Measurements from ENCODE around the gene HABP2. TPM values are rescaled to one million over a fixed set of nuclear protein-coding genes. Genes with fewer than 3 reads are reported as not detected.

The HABP2 gene
- total RNA-seq, 1 donor from 2014 or later = not detected

DNA sequence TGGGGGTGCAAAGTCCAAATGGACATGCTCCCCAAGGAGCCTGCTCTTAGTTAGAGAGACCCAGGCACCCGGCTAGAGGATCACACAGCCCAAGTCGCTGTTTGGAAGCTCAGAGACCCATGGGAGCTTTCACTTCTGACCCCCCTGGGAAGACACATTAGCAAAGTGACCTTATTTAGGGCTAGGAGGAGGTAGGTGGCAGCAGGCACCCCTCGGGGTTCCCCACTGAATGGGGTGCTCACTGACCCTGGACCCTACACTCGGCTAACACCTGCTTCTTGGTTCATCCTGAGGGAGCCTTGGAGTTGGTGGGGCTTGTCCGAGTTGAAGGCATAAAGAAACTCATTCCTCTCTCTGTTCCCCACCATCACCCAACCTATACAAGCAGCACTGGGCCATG, 27.1 kb upstream of the HABP2 start:
- Histone ChIP-seq H3K36me3 (ENCODE audit: control insufficient read depth, insufficient read depth, low read length) (no peaks in the 10 kb centered on the region), H3K4me3 (ENCODE audit: low read depth, low read length) (no peak overlapping the region), H3K27me3 (ENCODE audit: control insufficient read depth, insufficient read depth, low read length) (no peaks in the 10 kb centered on the region)
- DNase-seq (ENCODE audit: low read depth) (no peak), FAIRE-seq (no peak)
- TF ChIP-seq, protein P1, sequence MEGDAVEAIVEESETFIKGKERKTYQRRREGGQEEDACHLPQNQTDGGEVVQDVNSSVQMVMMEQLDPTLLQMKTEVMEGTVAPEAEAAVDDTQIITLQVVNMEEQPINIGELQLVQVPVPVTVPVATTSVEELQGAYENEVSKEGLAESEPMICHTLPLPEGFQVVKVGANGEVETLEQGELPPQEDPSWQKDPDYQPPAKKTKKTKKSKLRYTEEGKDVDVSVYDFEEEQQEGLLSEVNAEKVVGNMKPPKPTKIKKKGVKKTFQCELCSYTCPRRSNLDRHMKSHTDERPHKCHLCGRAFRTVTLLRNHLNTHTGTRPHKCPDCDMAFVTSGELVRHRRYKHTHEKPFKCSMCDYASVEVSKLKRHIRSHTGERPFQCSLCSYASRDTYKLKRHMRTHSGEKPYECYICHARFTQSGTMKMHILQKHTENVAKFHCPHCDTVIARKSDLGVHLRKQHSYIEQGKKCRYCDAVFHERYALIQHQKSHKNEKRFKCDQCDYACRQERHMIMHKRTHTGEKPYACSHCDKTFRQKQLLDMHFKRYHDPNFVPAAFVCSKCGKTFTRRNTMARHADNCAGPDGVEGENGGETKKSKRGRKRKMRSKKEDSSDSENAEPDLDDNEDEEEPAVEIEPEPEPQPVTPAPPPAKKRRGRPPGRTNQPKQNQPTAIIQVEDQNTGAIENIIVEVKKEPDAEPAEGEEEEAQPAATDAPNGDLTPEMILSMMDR (IDR thresholded peaks at IDR 0.05; ENCODE audit: insufficient read depth, low read length, severe bottlenecking) = no peak

DNA sequence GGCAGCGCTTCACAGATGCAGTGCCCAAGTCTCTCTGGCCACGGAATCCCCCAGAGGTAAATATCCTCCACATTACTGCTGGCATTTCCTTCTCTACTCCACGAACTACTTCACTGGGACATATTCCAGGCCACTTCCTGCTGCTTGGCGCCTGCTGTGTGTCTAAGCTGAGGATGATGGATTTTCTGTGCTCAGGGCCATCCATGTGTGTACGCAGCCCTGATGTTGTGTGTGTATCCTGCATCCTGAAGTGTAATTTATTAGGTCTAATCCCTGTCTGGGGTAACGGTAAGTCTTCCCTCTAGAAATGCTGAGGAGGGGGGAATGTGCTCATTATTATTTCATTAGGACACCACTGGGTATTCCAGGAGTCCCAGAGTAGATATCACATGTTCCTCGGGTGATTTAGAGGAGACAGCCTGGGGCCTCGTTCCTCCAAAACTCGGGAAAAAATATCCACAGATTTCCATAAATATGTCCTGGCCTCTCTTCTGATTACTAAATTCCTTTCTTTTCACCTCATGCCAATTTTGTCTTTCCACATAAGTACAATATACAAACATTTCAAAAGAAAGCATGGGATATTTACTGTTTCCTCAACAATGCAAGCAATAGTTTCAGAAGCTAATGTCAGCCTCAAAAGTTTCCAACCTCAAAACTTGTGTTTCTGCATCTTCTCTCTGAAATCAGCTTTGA, 25.5 kb upstream of the HABP2 start:
- TF ChIP-seq, protein P1 (IDR thresholded peaks at IDR 0.05; ENCODE audit: insufficient read depth, low read length, severe bottlenecking) = no peak
- no peak for DNase-seq (ENCODE audit: low read depth)
- FAIRE-seq = no peak
- no peaks in the 10 kb centered on the region for H3K27me3 ChIP-seq (ENCODE audit: control insufficient read depth, insufficient read depth, low read length)
- H3K36me3 ChIP-seq (ENCODE audit: control insufficient read depth, insufficient read depth, low read length) = no peaks in the 10 kb centered on the region
- H3K4me3 ChIP-seq (ENCODE audit: low read depth, low read length) = no peak overlapping the region

DNA sequence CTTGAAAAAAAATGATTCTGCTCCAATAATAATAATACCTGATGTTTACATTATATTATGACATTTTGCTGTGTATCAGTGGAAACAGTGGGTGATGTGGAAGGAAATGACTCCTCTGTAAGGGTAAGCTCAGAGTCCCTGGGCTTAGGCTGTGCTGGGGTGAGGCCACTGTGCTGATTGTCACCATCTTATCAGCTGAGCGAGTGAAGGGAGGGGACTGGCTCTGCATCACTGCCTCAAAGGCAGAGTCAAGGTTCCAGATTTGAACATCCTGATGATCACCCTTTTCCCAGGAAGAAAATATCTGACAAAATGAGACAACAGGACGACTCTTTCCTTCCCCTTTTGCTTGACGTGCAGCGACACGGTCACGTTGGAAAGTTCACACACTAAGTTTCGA, 24.0 kb upstream of the HABP2 start:
- no peaks in the 10 kb centered on the region for H3K27me3 ChIP-seq (ENCODE audit: control insufficient read depth, insufficient read depth, low read length)
- no peak for FAIRE-seq
- no peak for DNase-seq (ENCODE audit: low read depth)

DNA sequence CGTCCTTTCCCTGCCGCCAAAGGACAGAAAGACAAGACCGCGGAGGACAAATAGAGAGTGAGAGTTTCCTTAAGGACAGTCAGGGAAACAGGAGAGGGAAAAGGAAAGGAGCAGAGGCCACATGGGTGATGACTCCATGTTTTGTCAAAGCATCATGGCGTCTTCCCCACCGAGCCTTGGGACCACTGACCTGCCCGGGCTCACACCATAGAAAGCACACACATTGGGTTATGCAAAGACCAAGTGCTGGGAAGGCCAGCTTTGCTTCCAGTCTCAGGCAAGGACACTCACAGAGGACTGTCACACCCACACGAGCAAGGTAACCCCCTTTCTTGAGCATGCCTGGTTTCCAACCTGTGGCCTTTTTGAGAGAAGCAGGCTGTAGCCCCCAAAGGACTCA, 23.3 kb upstream of the HABP2 start:
- TF ChIP-seq, protein P1 (IDR thresholded peaks at IDR 0.05; ENCODE audit: insufficient read depth, low read length, severe bottlenecking) = no peak
- H3K27me3 ChIP-seq (ENCODE audit: control insufficient read depth, insufficient read depth, low read length) = no peaks in the 10 kb centered on the region
- H3K36me3 ChIP-seq (ENCODE audit: control insufficient read depth, insufficient read depth, low read length) = no peaks in the 10 kb centered on the region
- no peak overlapping the region for H3K4me3 ChIP-seq (ENCODE audit: low read depth, low read length)
- no peak for FAIRE-seq
- DNase-seq (ENCODE audit: low read depth) = no peak

More for the DNA sequence above, 24.0 kb upstream of the HABP2 start:
- Histone ChIP-seq H3K4me3 (ENCODE audit: low read depth, low read length) (no peak overlapping the region), H3K36me3 (ENCODE audit: control insufficient read depth, insufficient read depth, low read length) (no peaks in the 10 kb centered on the region)
- TF ChIP-seq, protein P1 (IDR thresholded peaks at IDR 0.05; ENCODE audit: insufficient read depth, low read length, severe bottlenecking) = no peak

DNA sequence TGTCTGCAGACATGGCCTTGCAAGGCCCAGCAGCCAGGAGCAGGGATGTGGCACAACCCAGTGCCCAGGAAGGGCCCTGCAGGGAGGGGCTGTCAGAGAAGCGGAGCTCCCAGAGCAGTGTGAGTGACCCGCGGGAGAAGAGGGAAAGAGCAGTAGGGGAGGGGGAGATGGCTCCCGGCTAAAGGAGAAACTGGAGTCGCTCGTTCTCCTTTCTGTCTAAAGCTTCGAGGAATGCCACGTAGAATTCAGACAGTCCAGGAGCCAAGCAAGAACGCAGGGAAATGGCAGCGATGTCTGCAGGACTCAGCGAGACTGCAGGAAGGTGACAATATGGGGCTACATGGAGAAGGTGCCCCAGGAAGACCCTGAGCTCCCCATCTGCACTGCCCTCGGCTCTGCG, 22.4 kb upstream of the HABP2 start:
- no peak overlapping the region for H3K4me3 ChIP-seq (ENCODE audit: low read depth, low read length)
- FAIRE-seq (no peak), DNase-seq (ENCODE audit: low read depth) (no peak)
- no peaks in the 10 kb centered on the region for H3K27me3 ChIP-seq (ENCODE audit: control insufficient read depth, insufficient read depth, low read length)
- no peaks in the 10 kb centered on the region for H3K36me3 ChIP-seq (ENCODE audit: control insufficient read depth, insufficient read depth, low read length)
- TF ChIP-seq, protein P1 (IDR thresholded peaks at IDR 0.05; ENCODE audit: insufficient read depth, low read length, severe bottlenecking) = no peak

DNA sequence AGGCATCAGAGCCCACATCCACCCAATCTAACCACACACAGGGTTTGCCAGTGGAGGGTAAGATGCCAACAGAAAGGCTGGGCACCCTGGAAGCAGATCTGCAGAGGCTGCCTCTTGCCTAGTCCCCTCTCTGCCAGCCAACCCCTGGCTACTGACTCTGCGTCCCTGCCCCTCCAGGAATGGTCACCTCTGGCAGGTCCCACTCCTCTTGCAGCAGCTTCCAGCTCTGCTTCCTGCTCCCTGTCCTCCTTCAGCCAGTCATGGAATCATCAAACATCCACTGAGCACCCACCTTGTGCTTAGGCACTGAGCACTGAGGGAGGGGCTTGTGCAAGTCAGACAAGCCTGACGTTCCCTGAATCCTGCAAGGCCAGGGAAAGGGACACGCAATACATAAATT, 20.1 kb upstream of the HABP2 start:
- H3K36me3 ChIP-seq (ENCODE audit: control insufficient read depth, insufficient read depth, low read length) = no peaks in the 10 kb centered on the region
- TF ChIP-seq, protein P1 (IDR thresholded peaks at IDR 0.05; ENCODE audit: insufficient read depth, low read length, severe bottlenecking) = no peak
- no peaks in the 10 kb centered on the region for H3K27me3 ChIP-seq (ENCODE audit: control insufficient read depth, insufficient read depth, low read length)
- no peak overlapping the region for H3K4me3 ChIP-seq (ENCODE audit: low read depth, low read length)
- DNase-seq (ENCODE audit: low read depth) = no peak
- no peak for FAIRE-seq
